IPS DF 4.7 (cell line): ENCODE data around the gene TAPBP.
"Not testable (repeated sequence)": the region's sequence is repeated elsewhere in the genome, so short reads cannot be mapped to it uniquely, and the experiment has no call there.

Source experiments
- DNase-seq: peaks from one replicate; pipeline ENCODE4 v3.0.0-alpha.2; 2013; ENCODE audit warnings: low spot score; ENCODE audit errors: extremely low read depth

TAPBP gene

DNA sequence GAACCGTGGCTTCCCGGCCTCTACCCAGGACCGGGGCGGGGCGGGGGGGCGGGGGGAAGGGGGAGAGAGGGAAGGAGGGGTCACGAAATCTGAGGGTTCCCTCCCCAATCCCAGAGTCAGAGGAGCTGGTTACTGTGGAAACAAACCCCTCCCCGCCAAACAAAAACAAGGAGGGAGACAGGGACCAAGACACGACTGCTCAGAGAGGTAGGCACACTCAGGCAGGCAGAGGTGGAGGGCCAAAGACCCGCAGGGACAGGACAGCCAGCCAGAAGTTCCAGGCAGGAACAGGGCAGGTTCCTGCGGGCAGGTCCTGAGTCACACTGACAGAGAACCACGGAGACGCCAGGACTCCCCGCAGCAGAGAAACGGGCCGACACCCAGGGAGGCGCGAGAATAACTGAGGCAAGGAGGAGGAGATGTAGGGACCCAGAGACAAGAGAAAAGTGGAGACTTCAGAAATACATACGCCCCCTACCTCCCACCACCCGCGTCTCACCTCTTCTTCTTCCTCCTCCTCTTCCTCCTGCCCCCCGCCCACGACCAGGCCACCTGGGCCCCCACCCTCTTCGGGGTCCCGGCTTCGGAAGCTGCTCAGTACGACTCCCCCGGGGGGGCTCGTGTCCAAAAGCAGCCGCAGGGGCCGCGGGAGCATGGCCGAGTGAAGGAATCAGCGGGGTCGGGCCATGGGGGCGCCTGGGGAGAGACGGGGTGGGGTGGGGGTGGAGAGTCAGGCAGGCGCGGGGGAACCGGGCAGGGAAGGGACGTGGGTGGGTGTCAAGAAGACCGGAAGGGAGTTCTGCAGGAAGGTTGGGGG lies 15.7 kb downstream of the TAPBP start:
- no peak for DNase-seq

GRCh38 chr6:33297406-33297955 lies 16.4 kb downstream of the TAPBP start:
- DNase-seq = no peak

DNA sequence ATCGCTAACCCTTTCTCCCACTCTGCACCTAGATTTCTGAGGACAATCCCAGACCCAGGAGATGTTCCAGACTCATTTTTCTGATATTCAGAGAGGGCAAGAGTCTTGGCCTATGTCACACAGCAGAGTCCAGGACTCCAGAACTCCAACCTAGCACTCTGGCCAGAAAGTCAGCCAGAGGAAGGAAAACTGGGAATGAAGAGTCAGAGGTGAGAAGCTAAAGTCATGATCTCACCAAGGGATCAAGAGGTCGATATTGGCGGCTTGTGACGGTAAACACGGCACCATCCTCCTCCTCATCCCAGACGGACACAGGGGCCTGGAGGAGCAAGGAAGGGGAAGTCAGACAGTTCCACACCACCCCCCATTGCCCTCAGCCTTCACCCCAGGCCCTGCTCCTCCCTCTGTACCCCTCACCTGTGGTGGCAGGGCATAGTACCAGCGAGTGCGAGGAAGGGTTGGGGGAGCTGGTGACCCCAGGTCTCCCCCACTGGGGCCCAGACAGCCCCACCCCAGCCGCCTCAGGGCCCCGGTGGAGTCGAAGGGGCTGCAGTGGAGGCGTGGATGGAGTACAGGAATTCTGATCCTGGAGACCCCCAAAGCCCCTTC lies 17.0 kb downstream of the TAPBP start:
- DNase-seq = no peak

- DNase-seq = no peak
These were observed 18.1 kb downstream of the TAPBP start for GRCh38 chr6:33295621-33296369.

GRCh38 chr6:33294086-33294823 lies 19.6 kb downstream of the TAPBP start:
- no peak for DNase-seq

DNA sequence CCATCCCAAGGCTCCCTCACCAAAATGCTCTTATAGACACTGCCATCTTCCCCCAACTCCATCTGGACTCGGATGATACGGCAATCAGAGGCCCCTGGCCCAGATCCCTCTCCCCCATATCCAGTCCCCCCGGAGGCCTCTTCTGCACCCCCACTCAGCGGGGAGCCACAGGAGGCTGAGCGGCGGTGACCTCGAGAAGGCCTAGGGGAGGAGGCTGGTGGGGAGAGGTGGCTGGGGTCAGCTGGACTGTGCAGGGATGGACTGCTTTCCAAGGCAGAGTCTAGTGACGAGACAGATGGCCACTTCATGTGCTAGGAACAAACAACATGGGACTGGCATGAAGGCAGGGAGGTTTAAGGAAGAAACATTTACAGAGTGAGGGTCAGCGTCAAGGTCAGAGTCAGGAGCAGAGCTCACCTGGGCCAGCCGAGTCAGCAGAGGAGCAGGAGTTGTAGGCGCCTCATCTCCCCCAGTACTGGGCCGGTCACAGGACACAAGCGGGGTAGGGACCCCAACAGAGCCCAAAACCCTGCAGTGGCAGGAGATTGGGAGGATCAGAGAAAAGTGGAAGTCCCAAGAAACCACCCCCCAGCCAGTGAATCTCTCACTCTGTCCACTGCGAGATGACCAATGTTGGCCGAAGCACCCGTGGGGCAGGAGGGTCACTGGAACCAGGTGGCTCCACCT lies 20.7 kb downstream of the TAPBP start:
- DNase-seq = no peak

- no peak for DNase-seq
These were observed 23.4 kb downstream of the TAPBP start for GRCh38 chr6:33290459-33290858.

DNA sequence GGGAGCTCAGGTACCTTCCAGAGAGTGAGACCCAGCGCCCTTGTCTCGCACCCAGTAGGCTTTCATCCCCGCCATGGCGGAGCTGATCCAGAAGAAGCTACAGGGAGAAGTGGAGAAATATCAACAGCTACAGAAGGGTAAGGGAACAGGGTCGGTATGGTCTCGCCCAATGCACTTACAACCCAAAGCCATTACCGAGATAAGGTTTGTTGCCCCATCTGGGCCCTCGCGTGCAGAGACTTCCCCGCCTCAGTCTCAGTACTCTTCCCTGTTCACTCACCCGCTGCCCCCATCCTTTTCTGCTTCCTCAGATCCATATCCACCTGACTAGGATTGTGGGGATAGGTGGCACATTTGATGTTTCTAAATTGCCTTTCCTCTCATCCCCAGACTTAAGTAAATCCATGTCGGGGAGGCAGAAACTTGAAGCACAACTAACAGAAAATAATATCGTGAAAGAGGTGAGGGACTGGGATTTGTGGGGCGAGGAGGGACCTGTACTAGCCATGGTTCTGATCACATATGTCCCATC lies 24.0 kb downstream of the TAPBP start:
- DNase-seq = no peak

DNA sequence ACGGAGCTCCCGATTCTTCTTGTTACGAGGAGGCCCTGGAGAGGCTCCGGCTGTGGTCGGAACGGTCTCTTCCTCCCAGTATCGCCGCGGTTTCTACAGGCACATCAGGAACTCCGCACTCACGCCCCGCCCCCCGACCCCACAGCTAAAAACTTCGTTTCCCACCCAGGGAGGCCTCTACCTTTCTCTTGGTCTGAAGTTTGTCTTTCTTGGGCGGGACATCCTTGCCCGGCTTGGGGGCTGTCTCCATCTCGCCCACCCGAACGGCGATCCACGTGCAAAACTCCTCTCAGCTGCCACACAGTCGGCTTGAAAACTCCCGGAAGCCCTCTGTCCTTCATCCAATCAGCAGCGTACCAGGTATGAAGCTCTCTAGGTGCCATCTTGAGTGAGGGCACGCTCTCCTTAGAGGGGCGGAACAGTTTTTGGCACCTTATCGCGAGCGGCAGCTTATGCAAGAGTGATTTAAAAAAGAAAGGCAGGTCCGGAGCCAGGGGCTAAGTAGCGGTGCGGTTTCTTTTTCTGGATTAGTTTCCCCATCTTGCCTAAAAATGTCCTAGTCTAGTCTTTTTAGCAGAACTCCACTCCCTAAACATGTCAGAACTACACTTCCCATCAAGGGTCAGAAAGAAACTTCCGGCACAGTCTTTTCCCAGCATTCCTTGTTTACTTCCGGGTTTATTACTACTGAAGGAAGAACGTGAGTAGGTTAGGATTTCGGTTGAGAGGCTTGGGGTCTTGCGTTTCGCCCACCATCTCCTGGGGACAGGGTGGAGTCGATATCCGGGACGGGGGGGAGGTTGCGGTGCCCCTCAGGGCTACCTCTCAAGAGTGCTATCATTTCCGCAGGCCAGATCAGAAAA lies 24.7 kb downstream of the TAPBP start, which contains the start of the genes PFDN6 and WDR46:
TSS of gene PFDN6 (plus strand) at position 681 of the 863 bp plus-strand sequence. CDS start 256 bp downstream, outside the sequence.
TSS of gene WDR46 (minus strand) at position 319 of the 863 bp plus-strand sequence. CDS start at position 250, 69 bp downstream.
- no peak for DNase-seq

GRCh38 chr6:33288141-33288920 lies 25.5 kb downstream of the TAPBP start:
- no peak for DNase-seq

- no peak for DNase-seq
These were observed 26.6 kb downstream of the TAPBP start for GRCh38 chr6:33286946-33287914.

- not testable (repeated sequence) for DNase-seq
These were observed 28.7 kb downstream of the TAPBP start for GRCh38 chr6:33285214-33285613.

- no peak for DNase-seq
These were observed 33.3 kb downstream of the TAPBP start for GRCh38 chr6:33280539-33280938.

GRCh38 chr6:33279971-33280511 lies 33.8 kb downstream of the TAPBP start:
- DNase-seq = no peak

DNA sequence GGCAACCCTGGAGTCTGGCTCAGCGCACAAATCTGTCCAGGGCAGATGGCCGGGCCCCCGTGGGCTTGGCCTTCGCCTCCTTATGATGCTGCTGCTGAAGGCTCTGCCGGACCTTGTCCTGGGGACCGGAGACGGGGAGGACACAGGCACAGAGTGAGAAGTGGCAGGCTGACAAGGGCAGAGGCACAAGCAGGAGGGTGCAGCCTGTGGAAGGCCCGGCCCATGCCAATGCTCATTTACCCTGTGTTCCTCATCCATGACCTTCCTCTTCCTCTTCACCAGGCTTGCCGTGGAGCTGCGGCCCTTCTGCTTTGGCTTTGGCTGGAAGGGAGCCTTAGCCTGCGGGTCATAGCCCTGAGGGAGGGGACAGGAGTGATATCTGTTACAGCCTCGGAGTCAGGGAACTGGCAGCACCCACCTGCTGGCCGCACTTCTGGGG lies 34.6 kb downstream of the TAPBP start:
- DNase-seq = no peak

DNA sequence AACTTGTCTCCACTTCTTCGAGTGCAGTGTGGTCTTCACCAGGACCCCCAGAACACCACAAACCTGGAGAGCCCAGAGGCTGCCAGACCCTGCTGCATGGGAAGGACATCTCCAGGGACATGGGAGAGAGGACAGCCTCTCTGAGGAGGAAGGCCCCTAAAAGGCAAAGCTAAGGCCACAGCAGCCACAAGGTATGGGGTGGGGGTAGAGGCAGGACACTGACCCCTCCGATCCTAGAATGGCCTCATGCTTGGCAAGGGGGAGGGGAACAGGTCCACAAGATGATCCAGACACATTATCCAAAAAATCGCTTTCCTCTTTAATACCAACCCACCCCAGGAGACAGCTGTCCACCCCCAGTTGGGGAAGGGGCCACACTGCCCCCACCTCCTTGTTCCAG lies 35.1 kb downstream of the TAPBP start:
- DNase-seq = no peak

DNA sequence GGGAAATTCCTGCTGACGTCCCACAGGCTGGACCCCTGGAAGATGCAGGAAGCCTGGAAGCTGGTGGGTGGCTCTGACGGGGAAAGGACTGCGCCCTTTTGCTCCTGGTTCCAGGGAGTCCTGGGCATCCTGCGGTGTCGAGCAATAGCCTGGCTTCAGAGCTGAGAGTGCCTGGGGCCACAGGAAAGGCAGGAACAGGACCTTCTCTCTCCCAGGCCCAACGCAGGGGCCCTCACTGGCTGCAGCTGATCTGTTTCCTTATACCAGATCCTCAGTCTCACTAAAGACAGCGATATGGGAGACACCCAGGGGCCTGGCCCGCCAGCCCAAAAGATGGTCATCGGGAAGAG lies 35.5 kb downstream of the TAPBP start:
- DNase-seq = no peak
